ENCODE results near the gene NSD1. TPM values are rescaled to one million over a fixed set of nuclear protein-coding genes. Genes with fewer than 3 reads are reported as not detected.

NSD1 gene
- total and polyA plus RNA-seq, 9 of the 15 experiments (the other 6 are each of a cell fraction or from before 2014, with no cell fraction given), result 3.8 to 51.0 (median 24.7) TPM

GRCh38 chr5:177195307-177195952 is 61.9 kb downstream of the NSD1 start:
- Histone ChIP-seq H2AFZ (ENCODE audit: low read depth, low read length) (no peak overlapping the region), H3K4me3 (no peak overlapping the region), H3K9ac (ENCODE audit: insufficient read depth in 1 of 2, low read depth in 2 of 2, low read length in 2 of 2) (no peak overlapping the region), H3K4me1 (replicated peaks in 1 of 2; ENCODE audit: control insufficient read depth in 2 of 2, insufficient read depth in 2 of 2, low read length in 2 of 2) (no peaks in the 10 kb centered on the region), H3K9me1 (ENCODE audit: control insufficient read depth, insufficient read depth, low read length) (peaks cover 2% of the 10 kb centered on the region), H3K27ac (ENCODE audit: extremely low read depth, low read depth, low read length) (no peak overlapping the region), H3K36me3 (ENCODE audit: control insufficient read depth, insufficient read depth, low read length) (peaks cover 60% of the 10 kb centered on the region; the same call in 2 of the 3 replicates), H3K27me3 (ENCODE audit: control insufficient read depth in 2 of 2, insufficient read depth in 2 of 2, low read length in 2 of 2) (no peaks in the 10 kb centered on the region), H3K9me3 (replicated peaks; ENCODE audit: control insufficient read depth, insufficient read depth, low read depth, low read length) (no peaks in the 10 kb centered on the region), H3K4me2 (ENCODE audit: insufficient read depth, low read length) (no peak overlapping the region), H3K79me2 (ENCODE audit: control insufficient read depth, insufficient read depth, low read length) (0 out of 3 replicates have a peak, but pooled peaks cover 3% of the 10 kb centered on the region), H4K20me1 (replicated peaks; ENCODE audit: control insufficient read depth, insufficient read depth, low read length) (no peaks in the 10 kb centered on the region)
- DNase-seq (ENCODE audit: extremely low read depth in 1 of 4, low spot score in 3 of 4) (no peak), FAIRE-seq (no peak), ATAC-seq (no peak)
- 98% methylated on average over 9 of the region's 9 CpGs for WGBS (ENCODE audit: insufficient coverage, low coverage, missing lambda C conversion rate)
- ChIA-PET CTCF (ENCODE audit: low intra/inter-chr PET ratio) (no interaction called here), POLR2A (no interaction called here)
- in situ Hi-C loops (cut with MboI), result no loop called here
- BruUV-seq (replicated peaks), result no TSS peak
- intact Hi-C loops (cut with micrococcal nuclease), result no loop called here
- TF ChIP-seq ZNF445 (CRISPR knock-in tag; IDR thresholded peaks at IDR 0.05; ENCODE audit: low read depth) (no peak), TCF15 (CRISPR knock-in tag; IDR thresholded peaks at IDR 0.05) (no peak), NFATC3 (IDR thresholded peaks at IDR 0.05) (no peak), ZNF324 (CRISPR knock-in tag; IDR thresholded peaks at IDR 0.05) (no peak), BACH1 (tag; IDR thresholded peaks at IDR 0.05) (no peak), NFIX (CRISPR knock-in tag; IDR thresholded peaks at IDR 0.05; ENCODE audit: low read depth) (no peak), NFXL1 (CRISPR knock-in tag; IDR thresholded peaks at IDR 0.05) (no peak), ZNF398 (CRISPR knock-in tag; IDR thresholded peaks at IDR 0.05) (no peak), GMEB1 (CRISPR knock-in tag; IDR thresholded peaks at IDR 0.05) (no peak), ZNF318 (IDR thresholded peaks at IDR 0.05; ENCODE audit: borderline replicate concordance in 1 of 2, low read depth in 1 of 2) (no peak)

All from K562 (cell line).